Memory B cell (primary cell): Measurements from ENCODE around the gene PBRM1.

ENCODE experiments used
- ATAC-seq: fragments of 150-1000 bp; cut with Tn5 transposase; 2 replicates; pipeline ENCODE4 v1.10.0; 2021; ENCODE audit warnings: low read depth, mild to moderate bottlenecking, moderate library complexity
- DNase-seq, 2 donors: peaks; one replicate each; pipeline ENCODE4 v3.0.0; 2022; ENCODE audit warnings: low spot score in 2 of 2
- H3K27ac Mint-ChIP-seq: one replicate; pipeline ENCODE4 v1.8.0; 2022; ENCODE audit warnings: mild to moderate bottlenecking, moderate library complexity, mixed read lengths
- H3K27me3 Mint-ChIP-seq: one replicate; pipeline ENCODE4 v1.8.0; 2022; ENCODE audit warnings: mixed read lengths
- H3K36me3 Mint-ChIP-seq: one replicate; pipeline ENCODE4 v1.8.0; 2022; ENCODE audit warnings: mild to moderate bottlenecking, mixed read lengths
- H3K4me1 Mint-ChIP-seq: one replicate; pipeline ENCODE4 v1.8.0; 2022; ENCODE audit warnings: mixed read lengths
- H3K4me3 Mint-ChIP-seq: one replicate; pipeline ENCODE4 v1.8.0; 2022; ENCODE audit warnings: mild to moderate bottlenecking, moderate library complexity, mixed read lengths
- H3K9me3 Mint-ChIP-seq: one replicate; pipeline ENCODE4 v1.8.0; 2022; ENCODE audit warnings: mixed read lengths

Gene PBRM1

DNA sequence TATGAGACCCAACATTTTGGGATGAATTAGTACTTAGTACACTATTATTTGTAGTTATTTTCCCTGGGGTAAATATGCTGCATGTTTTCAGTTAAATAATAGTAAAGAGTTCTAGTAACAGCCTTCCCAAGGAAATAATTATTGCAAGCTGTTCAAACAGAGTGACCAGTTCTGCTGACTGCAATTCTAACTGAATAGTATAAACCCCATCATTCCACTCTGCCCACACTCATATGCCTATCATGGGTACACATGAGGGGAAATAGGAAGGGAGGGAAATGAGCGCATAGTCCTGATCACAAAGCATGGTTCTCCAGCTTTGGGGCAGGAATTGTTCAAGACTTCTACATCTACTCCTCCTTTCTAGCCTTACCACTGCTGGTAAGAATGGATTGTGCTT lies 130.7 kb downstream of the PBRM1 start:
- no peaks in the 10 kb centered on the region for H3K4me1 Mint-ChIP-seq
- no peaks in the 10 kb centered on the region for H3K27me3 Mint-ChIP-seq
- H3K27ac Mint-ChIP-seq, result no peak overlapping the region
- no peak for ATAC-seq
- H3K36me3 Mint-ChIP-seq, result peaks cover 24% of the 10 kb centered on the region
- no peak overlapping the region for H3K4me3 Mint-ChIP-seq
- H3K9me3 Mint-ChIP-seq, result no peaks in the 10 kb centered on the region
- DNase-seq, result no peak

GRCh38 chr3:52554026-52554755 lies 131.5 kb downstream of the PBRM1 start:
- Mint-ChIP-seq H3K4me1 (no peaks in the 10 kb centered on the region), H3K36me3 (peaks cover 21% of the 10 kb centered on the region), H3K27ac (no peak overlapping the region), H3K4me3 (no peak overlapping the region), H3K27me3 (no peaks in the 10 kb centered on the region), H3K9me3 (no peaks in the 10 kb centered on the region)
- no peak for ATAC-seq
- DNase-seq, result no peak

GRCh38 chr3:52552089-52552488 lies 133.6 kb downstream of the PBRM1 start:
- no peaks in the 10 kb centered on the region for H3K9me3 Mint-ChIP-seq
- H3K36me3 Mint-ChIP-seq, result peaks cover 13% of the 10 kb centered on the region
- H3K4me1 Mint-ChIP-seq, result no peaks in the 10 kb centered on the region
- H3K27ac Mint-ChIP-seq, result peak overlapping the region; percentile 85
- DNase-seq (no peak), ATAC-seq (no peak)
- no peak overlapping the region for H3K4me3 Mint-ChIP-seq
- no peaks in the 10 kb centered on the region for H3K27me3 Mint-ChIP-seq

DNA sequence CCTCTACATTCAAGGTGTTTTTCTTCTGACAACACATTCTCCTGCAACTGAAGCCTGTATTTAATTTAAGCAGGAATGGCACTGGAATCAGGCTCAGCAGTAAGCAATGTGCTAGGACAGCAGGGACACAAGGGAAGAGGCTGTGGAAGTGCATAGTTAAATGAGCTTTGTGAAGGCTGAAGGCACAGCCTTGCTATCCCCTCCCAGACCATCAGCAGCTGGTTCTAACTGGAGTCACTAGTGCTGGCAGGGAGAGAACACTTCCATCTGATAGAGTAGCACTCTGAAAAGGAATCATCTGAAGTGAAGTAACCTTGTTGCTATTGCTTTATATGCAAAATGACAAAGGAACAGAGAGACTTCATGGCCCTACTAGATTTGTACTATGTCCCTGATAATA lies 134.6 kb downstream of the PBRM1 start:
- Mint-ChIP-seq H3K27ac (peak overlapping the region; percentile 53), H3K4me1 (no peaks in the 10 kb centered on the region), H3K9me3 (no peaks in the 10 kb centered on the region), H3K36me3 (peaks cover 12% of the 10 kb centered on the region), H3K27me3 (no peaks in the 10 kb centered on the region), H3K4me3 (no peak overlapping the region)
- no peak for DNase-seq
- no peak for ATAC-seq

DNA sequence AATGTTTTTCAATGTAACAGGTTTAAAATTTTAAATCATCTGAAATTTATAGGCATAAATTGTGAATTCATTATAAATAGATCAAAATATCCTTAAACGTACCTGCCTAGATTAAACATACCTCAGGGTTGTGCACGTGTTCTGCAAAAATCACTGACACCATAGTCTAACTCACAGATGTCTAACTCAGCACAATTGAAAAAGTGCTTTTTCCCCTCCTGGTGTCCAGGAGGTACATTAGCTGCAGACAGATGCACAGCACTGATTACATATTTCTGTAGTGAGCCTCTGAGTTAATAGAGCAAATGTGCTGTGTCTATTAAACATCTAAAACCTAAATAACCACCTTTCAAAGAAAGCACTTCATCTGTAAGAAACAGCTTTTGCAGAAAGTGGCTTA lies 138.6 kb downstream of the PBRM1 start:
- no peak for ATAC-seq
- no peaks in the 10 kb centered on the region for H3K4me1 Mint-ChIP-seq
- H3K9me3 Mint-ChIP-seq, result no peaks in the 10 kb centered on the region
- H3K27ac Mint-ChIP-seq, result no peak overlapping the region
- H3K27me3 Mint-ChIP-seq, result no peaks in the 10 kb centered on the region
- peaks cover 7% of the 10 kb centered on the region for H3K36me3 Mint-ChIP-seq
- H3K4me3 Mint-ChIP-seq, result no peak overlapping the region
- no peak for DNase-seq

- DNase-seq (no peak), ATAC-seq (no peak)
- no peaks in the 10 kb centered on the region for H3K4me1 Mint-ChIP-seq
- H3K4me3 Mint-ChIP-seq, result no peak overlapping the region
- peaks cover 8% of the 10 kb centered on the region for H3K36me3 Mint-ChIP-seq
- H3K27ac Mint-ChIP-seq, result no peak overlapping the region
- H3K27me3 Mint-ChIP-seq, result no peaks in the 10 kb centered on the region
- H3K9me3 Mint-ChIP-seq, result no peaks in the 10 kb centered on the region
These were observed 139.4 kb downstream of the PBRM1 start for GRCh38 chr3:52546111-52546901.

DNA sequence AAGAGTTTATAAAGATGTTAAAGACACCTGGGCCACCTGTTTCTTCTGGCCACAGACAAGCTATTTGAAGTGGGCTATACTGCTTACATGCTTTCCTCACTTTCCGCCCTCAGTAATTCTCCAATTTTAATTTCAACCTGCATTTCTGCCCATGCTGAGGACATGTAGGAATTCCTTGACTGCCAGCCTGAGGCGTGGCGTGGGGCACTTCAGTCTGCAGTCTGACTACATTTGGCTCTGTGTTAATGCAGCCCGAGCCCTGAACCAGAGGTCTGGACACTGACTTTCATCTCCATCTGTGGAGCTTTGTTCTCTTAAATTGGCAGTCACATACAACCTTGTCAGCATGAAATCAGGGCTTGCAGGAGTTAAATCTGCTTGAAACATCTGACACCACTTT lies 140.8 kb downstream of the PBRM1 start:
- H3K27ac Mint-ChIP-seq, result peak overlapping the region; percentile 36
- no peaks in the 10 kb centered on the region for H3K9me3 Mint-ChIP-seq
- DNase-seq (no peak), ATAC-seq (no peak)
- H3K4me3 Mint-ChIP-seq, result no peak overlapping the region
- H3K36me3 Mint-ChIP-seq, result peaks cover 4% of the 10 kb centered on the region
- H3K27me3 Mint-ChIP-seq, result no peaks in the 10 kb centered on the region
- H3K4me1 Mint-ChIP-seq, result peaks cover under 1% of the 10 kb centered on the region

DNA sequence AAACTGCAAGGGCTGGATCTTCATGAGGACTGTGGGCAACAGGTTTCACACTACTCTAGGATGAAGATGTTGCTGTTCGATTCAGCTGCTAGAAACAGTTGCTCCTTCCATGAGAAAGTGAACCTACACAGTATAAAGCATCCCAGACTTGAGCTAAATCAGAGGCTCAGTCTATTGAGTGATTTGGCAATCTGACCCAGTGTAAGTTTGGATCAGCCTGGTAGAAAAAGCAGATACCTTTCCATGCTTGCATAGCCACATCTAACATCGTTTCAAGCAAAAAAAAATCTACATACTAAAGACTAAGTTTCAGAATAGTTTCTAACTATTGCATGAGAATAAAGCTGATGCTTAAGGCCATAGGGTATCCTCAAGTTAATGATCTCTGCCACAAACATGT lies 144.7 kb downstream of the PBRM1 start:
- H3K27ac Mint-ChIP-seq, result no peak overlapping the region
- no peaks in the 10 kb centered on the region for H3K9me3 Mint-ChIP-seq
- ATAC-seq, result no peak
- DNase-seq, result no peak
- H3K27me3 Mint-ChIP-seq, result no peaks in the 10 kb centered on the region
- no peak overlapping the region for H3K4me3 Mint-ChIP-seq
- H3K4me1 Mint-ChIP-seq, result peaks cover 23% of the 10 kb centered on the region
- H3K36me3 Mint-ChIP-seq, result peaks cover 9% of the 10 kb centered on the region

DNA sequence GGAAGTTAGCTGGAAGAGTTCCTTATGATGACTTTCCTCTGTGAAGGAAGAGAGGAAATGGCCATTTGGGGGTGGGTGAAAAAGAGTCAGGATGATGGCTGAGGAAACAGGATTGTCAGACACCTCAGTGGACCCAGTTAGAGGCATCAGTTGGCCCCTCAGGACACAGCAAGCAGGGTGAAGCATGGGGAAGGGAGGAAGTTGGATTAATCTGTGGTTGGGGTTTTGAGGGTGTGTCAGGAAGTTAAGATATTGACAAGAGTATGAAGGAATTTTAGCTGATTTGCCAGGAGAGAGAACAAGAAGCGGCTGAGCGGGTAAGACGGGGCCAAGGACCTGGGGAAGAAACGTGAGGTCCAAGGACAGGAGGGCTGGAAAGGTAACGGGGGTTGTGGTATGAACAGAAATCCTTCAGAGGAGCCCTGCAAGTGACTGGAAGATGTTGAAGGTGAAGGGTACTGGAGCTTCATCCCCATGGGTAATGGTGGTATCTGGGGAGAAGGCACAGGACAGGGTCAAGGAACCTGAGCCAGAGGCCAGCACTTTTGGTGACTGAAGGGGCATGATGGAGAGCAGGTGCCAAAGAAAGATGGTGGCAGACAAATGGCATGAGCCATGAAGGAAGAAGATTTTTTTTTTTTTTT lies 146.6 kb downstream of the PBRM1 start:
- Mint-ChIP-seq H3K27ac (peak overlapping the region; percentile 29), H3K36me3 (peaks cover 9% of the 10 kb centered on the region), H3K4me1 (peaks cover 24% of the 10 kb centered on the region), H3K4me3 (no peak overlapping the region), H3K9me3 (no peaks in the 10 kb centered on the region), H3K27me3 (no peaks in the 10 kb centered on the region)
- ATAC-seq, result no peak
- no peak for DNase-seq

DNA sequence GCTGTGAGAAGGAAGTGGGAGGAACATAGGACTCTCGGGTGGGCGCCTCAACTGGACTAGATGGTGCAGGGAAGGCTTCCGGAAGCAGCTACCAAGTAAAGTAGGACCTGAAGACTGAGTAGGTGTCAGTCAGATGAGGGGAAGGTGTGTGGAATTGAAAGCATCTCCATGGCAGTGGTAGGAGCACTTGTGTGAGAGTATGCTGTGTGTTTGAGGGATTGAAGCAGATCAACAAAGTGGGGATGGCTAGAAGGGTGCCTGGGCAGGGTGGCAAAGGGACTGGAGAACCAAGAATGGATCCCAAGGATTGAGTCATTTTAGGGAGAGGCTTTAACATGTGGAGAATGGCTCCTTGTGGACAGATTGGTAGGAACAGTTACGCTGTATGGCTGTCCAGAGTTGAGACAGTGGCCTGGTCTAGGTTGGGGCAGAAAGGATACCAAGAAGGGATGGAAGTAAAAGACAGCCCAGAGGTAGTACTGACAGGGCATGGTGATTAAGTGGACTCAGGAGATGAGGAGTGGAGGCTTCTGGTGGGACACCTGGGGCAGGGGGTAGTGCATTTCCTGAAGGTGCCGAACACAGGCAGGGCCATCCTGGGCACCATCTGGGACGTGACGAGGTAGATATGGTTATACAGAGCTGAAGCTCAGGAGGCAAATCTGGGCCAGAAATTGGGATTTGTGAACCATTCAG lies 147.8 kb downstream of the PBRM1 start:
- H3K27ac Mint-ChIP-seq, result peak overlapping the region; percentile 97
- no peak for DNase-seq
- H3K36me3 Mint-ChIP-seq, result peaks cover 9% of the 10 kb centered on the region
- ATAC-seq, result no peak
- peaks cover 24% of the 10 kb centered on the region for H3K4me1 Mint-ChIP-seq
- no peaks in the 10 kb centered on the region for H3K9me3 Mint-ChIP-seq
- H3K4me3 Mint-ChIP-seq, result peak overlapping the region; percentile 96
- no peaks in the 10 kb centered on the region for H3K27me3 Mint-ChIP-seq

- H3K27me3 Mint-ChIP-seq, result no peaks in the 10 kb centered on the region
- peak overlapping the region; percentile 97 for H3K27ac Mint-ChIP-seq
- peak overlapping the region; percentile 96 for H3K4me3 Mint-ChIP-seq
- peaks cover 9% of the 10 kb centered on the region for H3K36me3 Mint-ChIP-seq
- H3K9me3 Mint-ChIP-seq, result no peaks in the 10 kb centered on the region
- peaks cover 28% of the 10 kb centered on the region for H3K4me1 Mint-ChIP-seq
- DNase-seq (no peak), ATAC-seq (no peak)
These were observed 148.5 kb downstream of the PBRM1 start for GRCh38 chr3:52537165-52537620.

DNA sequence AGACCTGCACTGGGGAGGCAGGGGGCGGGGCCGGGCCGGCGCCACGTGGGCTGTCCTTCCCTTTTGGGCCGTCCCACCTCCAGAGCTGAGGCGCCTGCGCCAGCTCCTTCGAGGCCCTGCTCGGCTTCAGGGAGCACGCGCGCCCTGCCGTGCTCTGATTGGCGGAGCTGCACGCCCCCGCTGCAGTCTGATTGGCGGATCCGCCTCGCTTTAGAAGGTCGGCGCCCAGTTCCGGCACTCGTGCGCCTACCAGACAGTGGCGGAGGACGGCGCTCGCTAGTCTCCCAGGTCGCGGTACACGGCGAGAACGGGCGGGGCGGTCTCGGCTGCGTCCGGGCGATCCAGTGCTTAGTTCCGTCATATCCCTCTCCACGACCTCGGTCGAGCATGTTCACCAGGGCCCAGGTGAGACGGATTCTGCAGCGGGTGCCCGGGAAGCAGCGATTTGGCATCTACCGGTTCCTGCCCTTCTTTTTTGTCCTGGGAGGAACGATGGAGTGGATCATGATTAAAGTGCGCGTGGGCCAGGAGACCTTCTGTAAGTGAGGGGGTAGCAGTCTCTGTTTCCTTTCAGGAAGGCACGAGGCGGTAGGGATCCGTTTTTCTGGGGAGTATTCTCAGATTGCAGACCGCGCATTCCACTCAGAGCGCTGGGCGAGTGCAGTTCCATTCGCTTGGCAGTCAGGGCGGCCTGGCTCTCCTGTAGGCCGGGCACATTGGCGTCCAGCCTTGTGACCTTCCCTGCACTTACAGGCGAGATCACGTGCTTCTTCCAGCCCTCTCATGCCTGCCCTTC lies 149.1 kb downstream of the PBRM1 start, which contains the start of gene UQCC5:
TSS of gene UQCC5 (plus strand) at position 237 of the 796 bp plus-strand sequence. CDS start at position 388, 151 bp downstream.
- H3K4me1 Mint-ChIP-seq, result peaks cover 28% of the 10 kb centered on the region
- H3K4me3 Mint-ChIP-seq, result peak within 1 kb of the TSS; percentile 96

GRCh38 chr3:52536112-52536368 lies 149.7 kb downstream of the PBRM1 start:
- peaks cover 28% of the 10 kb centered on the region for H3K4me1 Mint-ChIP-seq
- no peaks in the 10 kb centered on the region for H3K27me3 Mint-ChIP-seq
- peaks cover 7% of the 10 kb centered on the region for H3K36me3 Mint-ChIP-seq
- no peak for ATAC-seq
- H3K4me3 Mint-ChIP-seq, result peak overlapping the region; percentile 96
- H3K27ac Mint-ChIP-seq, result peak overlapping the region; percentile 97
- no peak for DNase-seq
- H3K9me3 Mint-ChIP-seq, result no peaks in the 10 kb centered on the region

More for the DNA sequence above, 149.1 kb downstream of the PBRM1 start, which contains the start of gene UQCC5:
- no peaks in the 10 kb centered on the region for H3K9me3 Mint-ChIP-seq
- DNase-seq (peak; percentile 86 to 96), ATAC-seq (peak; percentile 89)
- H3K36me3 Mint-ChIP-seq, result peaks cover 7% of the 10 kb centered on the region
- peak within 1 kb of the TSS; percentile 97 for H3K27ac Mint-ChIP-seq
- H3K27me3 Mint-ChIP-seq, result no peaks in the 10 kb centered on the region
